ENCODE measurements around the gene CLPTM1L.

GRCh38 chr5:1384521-1384920 lies 39.6 kb upstream of the CLPTM1L start:
- TF ChIP-seq SUZ12 (IDR thresholded peaks at IDR 0.05; ENCODE audit: extremely low read depth, insufficient read depth, insufficient read length) (no peak), YY1 (IDR thresholded peaks at IDR 0.05; ENCODE audit: insufficient read depth, insufficient read length) (no peak)

All from NT2/D1 (cell line).